ENCODE measurements around the gene RHBDL2. TPM values are rescaled to one million over a fixed set of nuclear protein-coding genes. Genes with fewer than 3 reads are reported as not detected.

Gene RHBDL2
- total RNA-seq, 1 donor from 2014 or later: not detected

GRCh38 chr1:38898653-38899230, 42.9 kb downstream of the RHBDL2 start:
- no peak for DNase-seq (ENCODE audit: low spot score in 2 of 2, unreplicated experiment in 2 of 2)
- Mint-ChIP-seq H3K9me3 (no peaks in the 10 kb centered on the region), H3K4me3 (no peak overlapping the region), H3K27me3 (ENCODE audit: low read depth) (no peaks in the 10 kb centered on the region), H3K4me1 (no peaks in the 10 kb centered on the region), H3K27ac (no peak overlapping the region), H3K36me3 (no peaks in the 10 kb centered on the region)
- no peak for TF ChIP-seq CTCF (IDR thresholded peaks at IDR 0.05; ENCODE audit: unreplicated experiment)

GRCh38 chr1:38896169-38896568, 45.5 kb downstream of the RHBDL2 start:
- H3K27me3 Mint-ChIP-seq (ENCODE audit: low read depth): no peaks in the 10 kb centered on the region
- no peak overlapping the region for H3K27ac Mint-ChIP-seq
- H3K4me1 Mint-ChIP-seq: peaks cover 2% of the 10 kb centered on the region
- H3K4me3 Mint-ChIP-seq: no peak overlapping the region
- no peak for TF ChIP-seq CTCF (IDR thresholded peaks at IDR 0.05; ENCODE audit: unreplicated experiment)
- no peaks in the 10 kb centered on the region for H3K36me3 Mint-ChIP-seq
- no peaks in the 10 kb centered on the region for H3K9me3 Mint-ChIP-seq
- DNase-seq (ENCODE audit: low spot score in 2 of 2, unreplicated experiment in 2 of 2): no peak

GRCh38 chr1:38892976-38893375, 48.7 kb downstream of the RHBDL2 start:
- H3K27me3 Mint-ChIP-seq (ENCODE audit: low read depth): no peaks in the 10 kb centered on the region
- H3K4me3 Mint-ChIP-seq: no peak overlapping the region
- no peak for DNase-seq (ENCODE audit: low spot score in 2 of 2, unreplicated experiment in 2 of 2)
- H3K27ac Mint-ChIP-seq: no peak overlapping the region
- peaks cover 2% of the 10 kb centered on the region for H3K4me1 Mint-ChIP-seq
- H3K36me3 Mint-ChIP-seq: no peaks in the 10 kb centered on the region
- no peaks in the 10 kb centered on the region for H3K9me3 Mint-ChIP-seq
- TF ChIP-seq CTCF (IDR thresholded peaks at IDR 0.05; ENCODE audit: unreplicated experiment): no peak

- no peak for TF ChIP-seq CTCF (IDR thresholded peaks at IDR 0.05; ENCODE audit: unreplicated experiment)
- Mint-ChIP-seq H3K9me3 (no peaks in the 10 kb centered on the region), H3K4me3 (no peak overlapping the region), H3K27me3 (ENCODE audit: low read depth) (no peaks in the 10 kb centered on the region), H3K27ac (no peak overlapping the region), H3K36me3 (no peaks in the 10 kb centered on the region), H3K4me1 (peaks cover 2% of the 10 kb centered on the region)
- DNase-seq (ENCODE audit: low spot score in 2 of 2, unreplicated experiment in 2 of 2): no peak
Observed at GRCh38 chr1:38891753-38892152, 49.9 kb downstream of the RHBDL2 start.

- Mint-ChIP-seq H3K4me1 (peaks cover 2% of the 10 kb centered on the region), H3K4me3 (no peak overlapping the region), H3K27me3 (ENCODE audit: low read depth) (peaks cover 2% of the 10 kb centered on the region)
Observed at GRCh38 chr1:38889589-38889988, 52.0 kb downstream of the RHBDL2 start.

More at GRCh38 chr1:38889589-38889988, 52.0 kb downstream of the RHBDL2 start:
- no peak for TF ChIP-seq CTCF (IDR thresholded peaks at IDR 0.05; ENCODE audit: unreplicated experiment)
- DNase-seq (ENCODE audit: low spot score in 2 of 2, unreplicated experiment in 2 of 2): no peak
- Mint-ChIP-seq H3K9me3 (no peaks in the 10 kb centered on the region), H3K27ac (no peak overlapping the region), H3K36me3 (no peaks in the 10 kb centered on the region)
